GM12878 (cell line): ENCODE measurements around the gene PCDHGA4. TPM values are rescaled to one million over a fixed set of nuclear protein-coding genes. Genes with fewer than 3 reads are reported as not detected.

Experiments
- ATAC-seq: fragments of 200-7000 bp; cut with Tn5 transposase; 3 replicates; pipeline ENCODE4 v1.9.1; 2020; ENCODE audit warnings: mild to moderate bottlenecking, moderate library complexity
- BruUV-seq: library from RNA; stranded (reverse); fragments of 400-500 nt; replicated peaks from 2 replicates; lab custom pipeline; 2021; lab: Mats Ljungman, UMichigan
- CTCF ChIA-PET: fragments of 300-600 bp; sonication (Branson Sonifier 250); formaldehyde crosslinking; extraction: SDS; loops from one replicate; lab custom pipeline; 2021; ENCODE audit warnings: inconsistent platforms; lab: Yijun Ruan, JAX
- POLR2A ChIA-PET: fragments of 350-600 bp; formaldehyde crosslinking; extraction: SDS; loops from one replicate; lab custom pipeline; 2021; ENCODE audit warnings: inconsistent platforms; lab: Charles Lee
- RAD21 ChIA-PET: fragments of 300-600 bp; sonication (Branson Sonifier 250); formaldehyde crosslinking; loops from one replicate; lab custom pipeline; 2023; ENCODE audit warnings: antibody characterized with exemption; ENCODE audit not compliant: unreplicated experiment; lab: Charles Lee
- SMC1A ChIA-PET: fragments of 300-600 bp; sonication (Branson Sonifier 250); formaldehyde crosslinking; loops from one replicate; lab custom pipeline; 2023; ENCODE audit not compliant: unreplicated experiment, uncharacterized antibody; lab: Charles Lee
- DNase-seq: peaks from one replicate; pipeline ENCODE4 v3.0.0-alpha.2; 2011; ENCODE audit warnings: low read depth, low spot score
- FAIRE-seq: peaks from 3 replicates; lab custom pipeline; 2011; peaks lifted over from hg19 to GRCh38; lab: Jason Lieb, UNC
- H2AFZ ChIP-seq: 2 replicates; pipeline ENCODE4 v1.6.0; 2011; ENCODE audit warnings: low read depth, low read length, control low read depth; ENCODE audit not compliant: control insufficient read depth
- H3K27ac ChIP-seq: 2 replicates; pipeline ENCODE4 v1.5.1; 2011; ENCODE audit warnings: control low read depth; ENCODE audit not compliant: control insufficient read depth, insufficient read depth
- H3K27me3 ChIP-seq, 2 experiments: replicated peaks in 1 of 2; 2 replicates each; pipeline versions ENCODE4 v1.6.0 to v1.6.1; 2011; ENCODE audit warnings: low read length in 1 of 2; ENCODE audit not compliant: control insufficient read depth in 2 of 2, insufficient read depth in 2 of 2
- H3K36me3 ChIP-seq, 2 experiments: 2 replicates each; pipeline ENCODE4 v1.5.1; 2011; ENCODE audit warnings: low read length in 1 of 2; ENCODE audit not compliant: control insufficient read depth in 2 of 2, insufficient read depth in 2 of 2
- H3K4me1 ChIP-seq: 2 replicates; pipeline ENCODE4 v1.6.1; 2011; ENCODE audit warnings: mild to moderate bottlenecking, low read length, moderate library complexity, mixed read lengths; ENCODE audit not compliant: control insufficient read depth, insufficient read depth
- H3K4me2 ChIP-seq: 2 replicates; pipeline ENCODE4 v1.6.0; 2011; ENCODE audit warnings: control low read depth; ENCODE audit not compliant: control insufficient read depth, insufficient read depth
- H3K4me3 ChIP-seq: fragments of 200-600 bp; sonication (generic); 2 replicates; pipeline ENCODE4 v1.5.1; 2016
- H3K79me2 ChIP-seq: 2 replicates; pipeline ENCODE4 v1.6.0; 2011; ENCODE audit warnings: low read length; ENCODE audit not compliant: control insufficient read depth, insufficient read depth
- H3K9ac ChIP-seq: 2 replicates; pipeline ENCODE4 v1.8.0; 2011; ENCODE audit warnings: low read length, control low read depth, mixed read lengths; ENCODE audit not compliant: control insufficient read depth, insufficient read depth
- H3K9me3 ChIP-seq: replicated peaks from 3 replicates; pipeline ENCODE4 v1.5.1; 2011; ENCODE audit warnings: mild to moderate bottlenecking, low read length; ENCODE audit not compliant: control insufficient read depth, insufficient read depth
- H4K20me1 ChIP-seq: 2 replicates; pipeline ENCODE4 v1.6.0; 2011; ENCODE audit not compliant: control insufficient read depth, insufficient read depth
- HSF1 ChIP-seq: fragments of 150-350 bp; IDR thresholded peaks from 2 replicates; pipeline ENCODE4 v1.6.1; 2014; ENCODE audit warnings: mild to moderate bottlenecking, low read depth, low read length
- KAT2A ChIP-seq: conservative IDR thresholded peaks from 2 replicates; pipeline ENCODE4 v1.6.1; 2011; ENCODE audit warnings: low read depth, low read length; ENCODE audit not compliant: control insufficient read depth
- PML ChIP-seq: IDR thresholded peaks from 2 replicates; pipeline ENCODE4 v1.6.1; 2012; ENCODE audit warnings: low read length, inconsistent platforms
- in situ Hi-C: fragments of 300-500 bp; cut with MboI; formaldehyde crosslinking; loops from 9 replicates; pipeline ENCODE4 v1.14.3; 2018; ENCODE audit warnings: mixed read lengths
- intact Hi-C: fragments of 100-400 bp; cut with micrococcal nuclease; formaldehyde crosslinking; loops from one replicate; pipeline ENCODE4 v1.14.2; 2022; ENCODE audit not compliant: unreplicated experiment
- polyA plus RNA-seq, 11 experiments: library from polyadenylated mRNA; depleted of rRNA in 4 of 11; unstranded in 6 of 11; stranded (reverse) in 5 of 11; fragments of >200 nt; fragmentation: Nextera tagmentation in 4 of 11; fragmentation: Illumina TruSeq in 1 of 11; extraction: Ambion mirVana in 4 of 11; extraction: Trizol in 1 of 11; gene quantifications; 1 replicate in 1 of 11; 2 replicates in 10 of 11; pipeline versions ENCODE4 v1.2.1 to v1.2.3, GENCODE V29; 2011 to 2016; ENCODE audit warnings: inconsistent platforms in 2 of 11, missing spikeins in 2 of 11, low read depth in 1 of 11
- total RNA-seq, 4 experiments: library from RNA; depleted of rRNA in 3 of 4; stranded (reverse); fragments of >200 nt in 3 of 4; fragmentation: Illumina TruSeq in 1 of 4; extraction: Trizol in 1 of 4; gene quantifications; 2 replicates each; pipeline versions ENCODE4 v1.2.1 to v1.2.3, GENCODE V29; 2013 to 2021
- TF ChIP-seq, protein P1 (sequence below): fragments of 450-650 bp; IDR thresholded peaks from 2 replicates; pipeline ENCODE4 v1.6.1; 2016; ENCODE audit warnings: mild to moderate bottlenecking
- TF ChIP-seq, protein P2 (sequence below): fragments of 450-650 bp; IDR thresholded peaks from 2 replicates; pipeline ENCODE4 v1.6.1; 2017; ENCODE audit warnings: low read depth, mild to moderate bottlenecking, moderate library complexity

Gene PCDHGA4
- total and polyA plus RNA-seq, 10 of the 15 experiments (the other 5 are each of a cell fraction or from before 2014, with no cell fraction given) = 0.09 to 0.17 (median 0.13) TPM; not detected in 3

- no peaks in the 10 kb centered on the region for H4K20me1 ChIP-seq
- H3K27ac ChIP-seq = no peak overlapping the region
- H3K4me1 ChIP-seq = no peaks in the 10 kb centered on the region
- H2AFZ ChIP-seq = no peak overlapping the region
- no TSS peak for BruUV-seq
- H3K27me3 ChIP-seq = no peaks in the 10 kb centered on the region; a peak in 1 of 4 replicates
- no peaks in the 10 kb centered on the region for H3K36me3 ChIP-seq
- H3K9me3 ChIP-seq = peaks cover 15% of the 10 kb centered on the region; the same call in 2 of the 3 replicates
- POLR2A ChIA-PET = no interaction called here
- no peak for FAIRE-seq
- no peak overlapping the region for H3K4me3 ChIP-seq
- no peaks in the 10 kb centered on the region for H3K79me2 ChIP-seq
- SMC1A ChIA-PET = no interaction called here
- no peak for TF ChIP-seq KAT2A
- TF ChIP-seq HSF1 = no peak
- no peak for TF ChIP-seq PML
- TF ChIP-seq, protein P1, sequence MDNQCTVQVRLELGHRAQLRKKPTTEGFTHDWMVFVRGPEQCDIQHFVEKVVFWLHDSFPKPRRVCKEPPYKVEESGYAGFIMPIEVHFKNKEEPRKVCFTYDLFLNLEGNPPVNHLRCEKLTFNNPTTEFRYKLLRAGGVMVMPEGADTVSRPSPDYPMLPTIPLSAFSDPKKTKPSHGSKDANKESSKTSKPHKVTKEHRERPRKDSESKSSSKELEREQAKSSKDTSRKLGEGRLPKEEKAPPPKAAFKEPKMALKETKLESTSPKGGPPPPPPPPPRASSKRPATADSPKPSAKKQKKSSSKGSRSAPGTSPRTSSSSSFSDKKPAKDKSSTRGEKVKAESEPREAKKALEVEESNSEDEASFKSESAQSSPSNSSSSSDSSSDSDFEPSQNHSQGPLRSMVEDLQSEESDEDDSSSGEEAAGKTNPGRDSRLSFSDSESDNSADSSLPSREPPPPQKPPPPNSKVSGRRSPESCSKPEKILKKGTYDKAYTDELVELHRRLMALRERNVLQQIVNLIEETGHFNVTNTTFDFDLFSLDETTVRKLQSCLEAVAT = no peak
- TF ChIP-seq, protein P2, sequence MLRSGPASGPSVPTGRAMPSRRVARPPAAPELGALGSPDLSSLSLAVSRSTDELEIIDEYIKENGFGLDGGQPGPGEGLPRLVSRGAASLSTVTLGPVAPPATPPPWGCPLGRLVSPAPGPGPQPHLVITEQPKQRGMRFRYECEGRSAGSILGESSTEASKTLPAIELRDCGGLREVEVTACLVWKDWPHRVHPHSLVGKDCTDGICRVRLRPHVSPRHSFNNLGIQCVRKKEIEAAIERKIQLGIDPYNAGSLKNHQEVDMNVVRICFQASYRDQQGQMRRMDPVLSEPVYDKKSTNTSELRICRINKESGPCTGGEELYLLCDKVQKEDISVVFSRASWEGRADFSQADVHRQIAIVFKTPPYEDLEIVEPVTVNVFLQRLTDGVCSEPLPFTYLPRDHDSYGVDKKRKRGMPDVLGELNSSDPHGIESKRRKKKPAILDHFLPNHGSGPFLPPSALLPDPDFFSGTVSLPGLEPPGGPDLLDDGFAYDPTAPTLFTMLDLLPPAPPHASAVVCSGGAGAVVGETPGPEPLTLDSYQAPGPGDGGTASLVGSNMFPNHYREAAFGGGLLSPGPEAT = no peak
- CTCF ChIA-PET = no interaction called here
- in situ Hi-C loops = no loop called here
- no peak for ATAC-seq
- H3K4me2 ChIP-seq = no peak overlapping the region
- intact Hi-C loops = no loop called here
- DNase-seq = no peak
- H3K9ac ChIP-seq = no peak overlapping the region
- RAD21 ChIA-PET = no interaction called here
Observed at GRCh38 chr5:141362719-141363118, 7.9 kb downstream of the PCDHGA4 start.
